K562 (cell line): Measurements from ENCODE around the gene PIK3R1.

ENCODE experiments used
- ATF3 ChIP-seq, 2 experiments: fragments of 450-650 bp in 1 of 2; sonication (generic) in 1 of 2; formaldehyde crosslinking in 1 of 2; IDR thresholded peaks in 1 of 2; conservative IDR thresholded peaks in 1 of 2; 2 replicates each; pipeline versions ENCODE4 v1.6.1 to v1.8.1; 2016 to 2023; ENCODE audit warnings: mild to moderate bottlenecking in 2 of 2, moderate library complexity in 2 of 2, inconsistent platforms in 1 of 2, missing genetic modification reagents in 1 of 2
- CTCF ChIP-seq, 3 experiments: IDR thresholded peaks in 2 of 3; conservative IDR thresholded peaks in 1 of 3; 2 replicates each; pipeline ENCODE4 v1.5.1; 2011 to 2012; ENCODE audit warnings: low read length in 3 of 3, mild to moderate bottlenecking in 3 of 3, control low read depth in 2 of 3, improper control_type of control experiment in 1 of 3, inconsistent platforms in 1 of 3, low read depth in 1 of 3, mixed read lengths in 1 of 3, moderate library complexity in 1 of 3; ENCODE audit not compliant: insufficient read depth in 2 of 3
- EGR1 ChIP-seq: fragments of 450-650 bp; conservative IDR thresholded peaks from 2 replicates; pipeline ENCODE4 v1.6.1; 2017; ENCODE audit warnings: mild to moderate bottlenecking
- GTF3C2 ChIP-seq: IDR thresholded peaks from 3 replicates; pipeline ENCODE4 v1.6.1; 2011; ENCODE audit warnings: borderline replicate concordance, mild to moderate bottlenecking, moderate library complexity; ENCODE audit not compliant: insufficient read length; ENCODE audit errors: extremely low read depth
- KLF13 ChIP-seq: fragments of 450-650 bp; IDR thresholded peaks from 2 replicates; pipeline ENCODE4 v1.6.1; 2016; ENCODE audit warnings: missing genetic modification characterization, low read depth, mild to moderate bottlenecking, missing compliant biosample characterization, moderate library complexity, borderline replicate concordance
- MAX ChIP-seq: sonication (generic); formaldehyde crosslinking; IDR thresholded peaks from 2 replicates; pipeline ENCODE4 v1.9.0; 2022; ENCODE audit warnings: mild to moderate bottlenecking, missing genetic modification reagents
- RBFOX2 ChIP-seq: fragments of 200-400 bp; formaldehyde crosslinking; IDR thresholded peaks from 2 replicates; pipeline ENCODE4 v1.6.1; 2017; ENCODE audit warnings: low read depth, mild to moderate bottlenecking, low read length, moderate library complexity
- ZNF239 ChIP-seq: fragments of 250-450 bp; sonication (Bioruptor Pico); IDR thresholded peaks from 2 replicates; pipeline ENCODE4 v1.4.0; 2020; ENCODE audit warnings: mild to moderate bottlenecking

GRCh38 chr5:68337235-68337634 lies 121.7 kb downstream of the PIK3R1 start:
- no peak for TF ChIP-seq GTF3C2
- TF ChIP-seq ZNF239 (CRISPR knock-in tag) = no peak
- no peak for TF ChIP-seq KLF13 (tag)
- TF ChIP-seq CTCF (IDR thresholded peaks at IDR 0.05 in 2 of 3, conservative IDR thresholded peaks at IDR 0.05 in 1 of 3; ENCODE audit: insufficient read depth in 2 of 3, low read depth in 1 of 3, low read length in 3 of 3) = no peak
- no peak for TF ChIP-seq MAX (CRISPR knock-in tag)
- TF ChIP-seq EGR1 = no peak
- no peak for TF ChIP-seq RBFOX2
- no peak for TF ChIP-seq ATF3 (IDR thresholded peaks at IDR 0.05)
- no peak for TF ChIP-seq ATF3 (CRISPR knock-in tag; conservative IDR thresholded peaks at IDR 0.05)
